GM18526 (cell line): ENCODE data around the gene NPC1L1.

Experiments
- POLR2A ChIP-seq: IDR thresholded peaks from 3 replicates; pipeline ENCODE4 v1.6.1; 2011; ENCODE audit not compliant: insufficient read length; ENCODE audit errors: extremely low read depth

NPC1L1 gene

GRCh38 chr7:44505595-44505994 is 35.5 kb downstream of the NPC1L1 start:
- no peak for TF ChIP-seq POLR2A

GRCh38 chr7:44498230-44498954 is 42.7 kb downstream of the NPC1L1 start:
- no peak for TF ChIP-seq POLR2A

- TF ChIP-seq POLR2A: no peak
These were observed 43.7 kb downstream of the NPC1L1 start for GRCh38 chr7:44497155-44498027.

GRCh38 chr7:44496385-44496784 is 44.7 kb downstream of the NPC1L1 start:
- no peak for TF ChIP-seq POLR2A

GRCh38 chr7:44494960-44495359 is 46.2 kb downstream of the NPC1L1 start:
- no peak for TF ChIP-seq POLR2A

DNA sequence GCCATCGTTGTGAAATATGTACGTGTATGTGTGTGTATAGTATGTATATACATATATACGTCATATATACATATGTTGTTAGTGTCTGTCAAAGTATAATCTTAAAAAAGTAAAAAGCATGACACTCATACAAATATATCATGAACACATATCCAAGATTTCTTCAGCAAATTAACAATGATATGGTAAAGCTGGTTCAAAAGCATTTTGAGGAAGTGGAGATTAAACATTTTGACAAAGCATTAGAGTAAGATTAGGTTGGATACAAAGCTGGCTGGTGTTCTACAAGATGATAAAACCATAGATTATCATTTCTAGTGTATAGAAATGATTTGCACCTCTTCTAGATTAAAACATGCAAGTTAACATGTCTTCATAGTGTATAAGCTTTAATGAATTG is 49.9 kb downstream of the NPC1L1 start:
- no peak for TF ChIP-seq POLR2A

- peak; percentile 78 for TF ChIP-seq POLR2A
These were observed 50.6 kb downstream of the NPC1L1 start, which contains the start of gene NUDCD3 for GRCh38 chr7:44490351-44491200. TSS of gene NUDCD3 (minus strand) at chr7:44490658. CDS start at chr7:44490600, 58 bp downstream.

DNA sequence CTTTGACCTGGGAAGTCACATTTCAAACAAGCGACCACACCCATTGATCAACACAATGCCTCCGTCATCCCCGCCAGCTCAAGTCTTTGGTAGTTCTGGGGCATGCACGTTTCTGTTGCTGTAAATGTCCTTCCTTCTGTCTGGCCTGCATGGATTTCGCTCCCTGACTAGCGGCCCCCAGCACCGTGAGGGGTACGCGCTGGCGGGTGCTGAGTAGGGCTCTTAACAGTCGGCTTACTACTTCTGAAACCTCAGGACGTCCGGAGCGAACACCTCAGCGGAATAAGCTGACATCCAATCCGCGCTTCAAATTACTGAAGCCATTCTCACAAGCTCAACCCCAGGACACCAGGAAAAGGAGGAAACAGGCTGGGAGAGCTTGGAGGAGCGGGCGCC is 51.2 kb downstream of the NPC1L1 start:
- no peak for TF ChIP-seq POLR2A

- TF ChIP-seq POLR2A: no peak
These were observed 52.2 kb downstream of the NPC1L1 start for GRCh38 chr7:44488955-44489354.

DNA sequence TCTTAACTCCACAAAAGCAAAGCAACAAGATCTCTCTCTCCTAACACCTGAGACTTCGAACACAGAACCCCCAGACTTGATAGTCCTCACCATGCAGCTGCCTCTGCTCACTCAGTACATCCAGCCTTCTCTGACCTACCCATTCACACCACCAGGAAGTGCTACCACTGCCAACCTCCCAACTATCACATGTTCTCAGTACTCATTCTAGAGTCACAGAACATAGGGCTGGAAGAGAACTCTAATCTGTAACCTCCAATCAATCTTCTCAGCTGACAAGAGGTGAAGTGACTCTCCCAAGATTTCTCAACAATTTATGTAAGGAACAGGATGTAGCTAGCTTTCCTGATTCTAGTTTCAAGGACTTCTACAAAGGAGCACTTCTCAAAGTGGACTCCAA is 54.4 kb downstream of the NPC1L1 start:
- no peak for TF ChIP-seq POLR2A

GRCh38 chr7:44486001-44486400 is 55.1 kb downstream of the NPC1L1 start:
- TF ChIP-seq POLR2A: no peak

GRCh38 chr7:44484482-44485313 is 56.4 kb downstream of the NPC1L1 start:
- no peak for TF ChIP-seq POLR2A

DNA sequence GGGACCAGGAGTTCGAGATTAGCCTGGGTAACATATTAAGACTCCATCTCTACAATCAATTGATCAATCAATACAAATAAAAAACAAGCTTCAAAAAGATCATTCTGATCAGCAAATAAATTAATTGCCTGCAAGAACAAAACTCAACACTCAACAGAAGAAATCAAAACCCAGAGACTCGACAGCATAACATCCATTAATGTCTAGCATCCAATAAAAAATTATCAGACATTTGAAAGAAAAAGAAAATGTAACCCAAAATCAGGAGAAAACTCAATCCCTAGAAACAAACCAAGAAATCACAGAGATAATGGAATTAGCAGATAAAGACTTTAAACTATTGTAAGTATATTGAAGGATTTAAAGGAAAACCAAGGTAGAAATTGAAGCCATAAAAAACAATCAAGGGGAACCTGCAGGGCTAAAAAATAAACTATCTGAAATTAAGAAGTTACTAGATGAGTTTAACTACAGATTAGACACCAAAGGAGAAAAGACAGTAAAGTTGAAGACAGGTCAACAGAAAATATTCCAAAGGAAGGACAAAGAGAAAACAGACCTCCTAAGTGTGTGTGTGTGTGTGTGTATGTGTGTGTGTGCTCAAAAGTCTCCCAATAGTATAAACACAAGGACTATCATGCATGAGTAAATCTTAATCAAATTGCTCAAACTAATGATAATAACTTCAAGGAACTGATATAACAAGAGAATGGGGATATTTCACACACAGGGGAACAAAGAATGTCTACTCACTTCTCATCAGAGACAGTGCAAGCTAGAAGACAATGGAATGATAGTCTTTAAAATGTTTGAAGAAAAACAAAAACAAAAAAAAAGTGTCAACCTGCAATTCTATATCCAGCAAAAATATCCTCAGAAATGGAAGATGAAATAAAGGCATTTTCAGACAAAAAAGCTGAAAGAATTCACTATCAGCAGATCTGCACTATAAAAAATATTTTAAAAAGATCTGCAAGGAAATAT is 58.3 kb downstream of the NPC1L1 start:
- no peak for TF ChIP-seq POLR2A
